Measurements from ENCODE around the gene SLC7A5. TPM values are rescaled to one million over a fixed set of nuclear protein-coding genes. Genes with fewer than 3 reads are reported as not detected.

Gene SLC7A5
- total and polyA plus RNA-seq, 2 of the 4 experiments (the other 2 are of a cell fraction) = 11.3 to 101 TPM

DNA sequence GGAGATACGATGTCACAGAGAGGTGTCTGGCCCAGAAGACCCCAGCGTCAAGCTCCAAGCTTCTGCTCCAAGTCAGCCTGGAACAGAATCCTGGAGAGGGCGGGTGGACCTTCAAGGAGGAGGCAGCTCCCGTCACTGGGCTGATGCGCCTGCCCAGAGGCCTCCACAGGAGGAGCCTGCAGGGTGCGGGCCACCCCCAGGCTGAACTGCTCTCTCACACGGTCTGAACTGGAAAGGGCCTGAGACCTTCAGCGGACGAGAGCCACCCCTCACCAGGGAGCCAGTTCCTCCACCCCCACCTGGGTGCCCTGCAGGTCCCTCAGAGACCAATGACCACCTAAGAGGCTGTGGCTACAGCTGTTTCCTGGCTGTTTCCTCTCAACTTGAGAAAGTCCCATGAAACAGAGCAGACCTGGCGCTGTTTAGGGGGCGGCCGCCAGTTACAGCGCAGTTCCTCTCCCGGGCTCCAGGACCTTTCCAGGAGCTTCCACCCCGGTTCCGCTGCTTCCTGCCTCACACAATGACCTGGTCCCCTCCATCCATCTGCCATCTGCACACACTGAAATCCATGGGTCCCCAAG lies 67.5 kb downstream of the SLC7A5 start:
- POLR2A ChIA-PET (ENCODE audit: unreplicated experiment) = no interaction called here
- H3K36me3 ChIP-seq (ENCODE audit: control insufficient read depth, insufficient read depth, low read length) = no peaks in the 10 kb centered on the region

More for the DNA sequence above, 67.5 kb downstream of the SLC7A5 start:
- WGBS, 2 experiments (ENCODE audit: extremely low coverage in 2 of 2, insufficient read length in 1 of 2) = 90% methylated on average over 4 of the region's 16 CpGs; no CpG with 5 or more reads in 1 of the 2 experiments
- peaks cover 2% of the 10 kb centered on the region; the same call in 1 of the 2 replicates for H3K27me3 ChIP-seq (ENCODE audit: control insufficient read depth, insufficient read depth, low read length)
- CTCF ChIA-PET = no interaction called here
- H2AK5ac ChIP-seq (ENCODE audit: low read depth, low read length) = no peak overlapping the region
- H4K8ac ChIP-seq (ENCODE audit: low read depth in 2 of 2, low read length in 2 of 2) = no peak overlapping the region
- peaks cover 8% of the 10 kb centered on the region for H3K9me1 ChIP-seq (ENCODE audit: insufficient read depth, low read length)
- H2BK20ac ChIP-seq (ENCODE audit: low read depth, low read length) = no peak overlapping the region
- no peak overlapping the region for H3K23ac ChIP-seq (ENCODE audit: low read depth, low read length)
- H3K27ac ChIP-seq (ENCODE audit: insufficient read depth, low read length) = no peak overlapping the region
- H3K79me1 ChIP-seq (ENCODE audit: low read depth in 1 of 2, low read length in 2 of 2) = peaks cover 0 to 3% of the 10 kb centered on the region in 2 experiments; a peak in 1 of 4 replicates
- in situ Hi-C loops (cut with MboI; ENCODE audit: low sequenced_read_pairs) (no loop called here), intact Hi-C loops (cut with micrococcal nuclease) (no loop called here), dilution Hi-C loops (cut with HindIII; ENCODE audit: low sequenced_read_pairs, unreplicated experiment) (no loop called here)
- no peak overlapping the region for H3K14ac ChIP-seq (replicated peaks; ENCODE audit: low read depth, low read length)
- H4K5ac ChIP-seq (ENCODE audit: low read depth, low read length) = no peak overlapping the region
- H2BK5ac ChIP-seq (ENCODE audit: low read depth, low read length, poor library complexity, severe bottlenecking) = no peak overlapping the region
- no peak overlapping the region for H3K4me2 ChIP-seq (ENCODE audit: low read depth, low read length)
- no peak overlapping the region for H2BK15ac ChIP-seq (ENCODE audit: low read depth, low read length)
- H3K4ac ChIP-seq (ENCODE audit: low read depth, low read length) = no peak overlapping the region
- peak overlapping the region; percentile 65 for H2AK9ac ChIP-seq (replicated peaks; ENCODE audit: low read depth, low read length, poor library complexity)
- DNase-seq (no peak), ATAC-seq (ENCODE audit: low read depth) (no peak)
- peaks cover 7% of the 10 kb centered on the region; the same call in 1 of the 2 replicates for H3K9me3 ChIP-seq (ENCODE audit: control insufficient read depth, insufficient read depth, low read length)
- H2BK120ac ChIP-seq (ENCODE audit: low read depth, low read length) = no peak overlapping the region
- no peak overlapping the region for H3K56ac ChIP-seq (ENCODE audit: extremely low read depth, insufficient read depth, low read length)
- H4K20me1 ChIP-seq (ENCODE audit: insufficient read depth, low read length) = no peaks in the 10 kb centered on the region
- BruUV-seq (replicated peaks) = no TSS peak
- no peak overlapping the region for H3K4me3 ChIP-seq (ENCODE audit: insufficient read depth, low read depth, low read length)
- no peak overlapping the region for H3K18ac ChIP-seq (ENCODE audit: low read depth, low read length)
- no peak overlapping the region for H3K9ac ChIP-seq (ENCODE audit: low read depth, low read length)
- H3K4me1 ChIP-seq (ENCODE audit: control insufficient read depth, insufficient read depth, low read length) = peaks cover 9% of the 10 kb centered on the region
- H2AFZ ChIP-seq (replicated peaks; ENCODE audit: low read length, poor library complexity) = no peak overlapping the region
- TF ChIP-seq RFX5 (IDR thresholded peaks at IDR 0.05; ENCODE audit: low read depth, low read length) = no peak
- no peak for TF ChIP-seq MAZ (IDR thresholded peaks at IDR 0.05; ENCODE audit: borderline replicate concordance, low read depth, low read length)
- TF ChIP-seq, protein P1, sequence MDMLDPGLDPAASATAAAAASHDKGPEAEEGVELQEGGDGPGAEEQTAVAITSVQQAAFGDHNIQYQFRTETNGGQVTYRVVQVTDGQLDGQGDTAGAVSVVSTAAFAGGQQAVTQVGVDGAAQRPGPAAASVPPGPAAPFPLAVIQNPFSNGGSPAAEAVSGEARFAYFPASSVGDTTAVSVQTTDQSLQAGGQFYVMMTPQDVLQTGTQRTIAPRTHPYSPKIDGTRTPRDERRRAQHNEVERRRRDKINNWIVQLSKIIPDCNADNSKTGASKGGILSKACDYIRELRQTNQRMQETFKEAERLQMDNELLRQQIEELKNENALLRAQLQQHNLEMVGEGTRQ (IDR thresholded peaks at IDR 0.05; ENCODE audit: low read depth, low read length) = no peak
- no peak for TF ChIP-seq POLR2A (IDR thresholded peaks at IDR 0.05; ENCODE audit: low read depth, low read length)
- TF ChIP-seq CHD1 (IDR thresholded peaks at IDR 0.05; ENCODE audit: low read depth, low read length) = no peak
- TF ChIP-seq MAFK (IDR thresholded peaks at IDR 0.05; ENCODE audit: low read depth, low read length) = no peak
- no peak for TF ChIP-seq FOS (IDR thresholded peaks at IDR 0.05; ENCODE audit: low read depth, low read length)
- TF ChIP-seq, protein P2, sequence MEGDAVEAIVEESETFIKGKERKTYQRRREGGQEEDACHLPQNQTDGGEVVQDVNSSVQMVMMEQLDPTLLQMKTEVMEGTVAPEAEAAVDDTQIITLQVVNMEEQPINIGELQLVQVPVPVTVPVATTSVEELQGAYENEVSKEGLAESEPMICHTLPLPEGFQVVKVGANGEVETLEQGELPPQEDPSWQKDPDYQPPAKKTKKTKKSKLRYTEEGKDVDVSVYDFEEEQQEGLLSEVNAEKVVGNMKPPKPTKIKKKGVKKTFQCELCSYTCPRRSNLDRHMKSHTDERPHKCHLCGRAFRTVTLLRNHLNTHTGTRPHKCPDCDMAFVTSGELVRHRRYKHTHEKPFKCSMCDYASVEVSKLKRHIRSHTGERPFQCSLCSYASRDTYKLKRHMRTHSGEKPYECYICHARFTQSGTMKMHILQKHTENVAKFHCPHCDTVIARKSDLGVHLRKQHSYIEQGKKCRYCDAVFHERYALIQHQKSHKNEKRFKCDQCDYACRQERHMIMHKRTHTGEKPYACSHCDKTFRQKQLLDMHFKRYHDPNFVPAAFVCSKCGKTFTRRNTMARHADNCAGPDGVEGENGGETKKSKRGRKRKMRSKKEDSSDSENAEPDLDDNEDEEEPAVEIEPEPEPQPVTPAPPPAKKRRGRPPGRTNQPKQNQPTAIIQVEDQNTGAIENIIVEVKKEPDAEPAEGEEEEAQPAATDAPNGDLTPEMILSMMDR (conservative IDR thresholded peaks at IDR 0.05; ENCODE audit: low read depth, low read length) = no peak
- no peak for TF ChIP-seq MXI1 (IDR thresholded peaks at IDR 0.05; ENCODE audit: borderline replicate concordance, low read depth, low read length)
- no peak for TF ChIP-seq RCOR1 (IDR thresholded peaks at IDR 0.05; ENCODE audit: insufficient replicate concordance, low read length)
- no peak for TF ChIP-seq NFE2L2 (IDR thresholded peaks at IDR 0.05; ENCODE audit: low read depth, low read length)
- no peak for TF ChIP-seq BHLHE40 (IDR thresholded peaks at IDR 0.05; ENCODE audit: low read depth, low read length)
- TF ChIP-seq, protein P3, sequence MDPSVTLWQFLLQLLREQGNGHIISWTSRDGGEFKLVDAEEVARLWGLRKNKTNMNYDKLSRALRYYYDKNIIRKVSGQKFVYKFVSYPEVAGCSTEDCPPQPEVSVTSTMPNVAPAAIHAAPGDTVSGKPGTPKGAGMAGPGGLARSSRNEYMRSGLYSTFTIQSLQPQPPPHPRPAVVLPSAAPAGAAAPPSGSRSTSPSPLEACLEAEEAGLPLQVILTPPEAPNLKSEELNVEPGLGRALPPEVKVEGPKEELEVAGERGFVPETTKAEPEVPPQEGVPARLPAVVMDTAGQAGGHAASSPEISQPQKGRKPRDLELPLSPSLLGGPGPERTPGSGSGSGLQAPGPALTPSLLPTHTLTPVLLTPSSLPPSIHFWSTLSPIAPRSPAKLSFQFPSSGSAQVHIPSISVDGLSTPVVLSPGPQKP (IDR thresholded peaks at IDR 0.05; ENCODE audit: borderline replicate concordance, low read depth, low read length) = no peak
- no peak for TF ChIP-seq RAD21 (IDR thresholded peaks at IDR 0.05; ENCODE audit: low read length)
- no peak for TF ChIP-seq SMC3 (IDR thresholded peaks at IDR 0.05; ENCODE audit: low read depth, low read length)
- H4K91ac ChIP-seq (ENCODE audit: insufficient read depth, low read depth, low read length) = no peak overlapping the region
